HG02981 (cell line): ENCODE data around the gene ATG2B.
A peak's percentile ranks its signal among the peaks of the same experiment; 100 is the strongest.
"Not testable (repeated sequence)": the region's sequence is repeated elsewhere in the genome, so short reads cannot be mapped to it uniquely, and the experiment has no call there.

Experiments
- ATAC-seq: cut with Tn5 transposase; IDR thresholded peaks from one replicate; pipeline ENCODE4 v1.9.1; 2021; ENCODE audit warnings: mild to moderate bottlenecking, moderate library complexity; ENCODE audit not compliant: unreplicated experiment

ATG2B gene

DNA sequence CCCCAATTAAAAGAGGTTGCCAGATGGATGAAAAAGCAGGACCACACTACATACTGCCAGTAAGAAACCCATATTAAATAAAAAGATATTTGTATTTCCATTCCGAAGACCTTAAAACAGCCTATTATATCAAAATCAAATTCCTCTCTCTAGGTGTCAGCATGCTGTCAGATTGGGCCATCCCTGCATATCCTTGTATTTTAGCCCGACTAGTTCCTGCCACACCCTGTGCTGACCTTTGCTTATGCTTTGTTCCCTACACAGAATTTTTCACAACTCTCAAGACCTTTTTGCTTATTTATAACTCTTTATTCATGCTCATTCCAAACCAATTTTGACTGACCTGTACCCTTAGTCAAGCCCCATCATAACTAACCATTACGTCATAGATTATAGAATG, 13.0 kb upstream of the ATG2B start:
- no peak for ATAC-seq

DNA sequence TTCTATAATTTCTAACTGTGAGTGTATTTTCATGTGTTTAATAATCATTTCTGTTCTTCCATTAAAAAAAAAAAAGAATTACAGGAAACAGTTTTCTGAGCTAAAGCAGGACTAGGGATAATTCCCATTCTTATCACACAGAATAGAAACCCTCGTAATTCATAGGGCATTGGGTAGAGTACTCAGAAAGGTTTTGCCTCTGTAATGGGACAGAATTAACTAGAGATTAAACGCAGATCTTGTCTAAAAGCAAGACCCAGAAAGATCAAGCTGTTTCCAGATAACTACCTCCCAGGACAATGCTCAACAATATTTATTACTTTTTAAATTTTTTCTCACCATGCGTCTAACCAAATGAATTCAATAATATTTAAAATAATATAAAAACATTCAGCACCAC, 10.4 kb upstream of the ATG2B start:
- ATAC-seq, result no peak

DNA sequence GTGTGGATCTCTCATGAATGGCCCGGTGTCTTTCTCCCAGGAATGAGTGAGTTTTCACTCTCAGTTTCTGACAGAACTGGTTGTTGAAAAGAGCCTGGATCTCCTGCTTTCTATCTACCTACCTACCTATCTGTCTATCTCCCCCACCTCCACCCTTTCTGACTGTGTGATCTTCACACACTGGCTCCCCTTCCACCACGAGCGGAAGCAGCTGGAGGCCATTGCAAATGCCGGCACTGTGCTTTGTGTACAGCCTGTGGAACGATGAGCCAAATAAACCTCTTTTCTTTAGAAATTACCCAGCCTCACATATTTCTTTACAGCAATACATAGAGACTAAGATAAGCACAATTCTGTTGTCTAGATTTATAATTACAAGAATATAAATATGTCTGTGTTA, 7.4 kb upstream of the ATG2B start:
- ATAC-seq, result no peak

DNA sequence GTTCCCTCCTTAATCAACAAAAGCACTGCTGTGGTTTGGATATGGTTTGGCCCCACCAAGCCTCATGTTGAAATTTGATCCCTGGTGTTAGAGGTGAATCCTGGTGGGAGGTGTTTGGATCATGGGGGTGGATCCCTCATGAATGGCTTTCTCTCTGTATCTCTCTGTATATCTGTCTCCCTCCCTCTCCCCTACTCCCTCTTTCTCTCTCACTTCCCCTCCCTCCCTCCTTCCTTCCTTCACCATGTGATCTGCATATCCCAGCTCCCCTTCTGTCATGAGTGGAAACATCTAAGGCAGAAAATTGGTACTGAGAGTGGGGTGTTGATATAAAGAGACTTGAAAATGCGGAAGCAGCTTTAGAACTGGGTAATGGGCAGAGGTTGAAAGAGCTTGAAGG, 5.4 kb upstream of the ATG2B start:
- ATAC-seq, result no peak

DNA sequence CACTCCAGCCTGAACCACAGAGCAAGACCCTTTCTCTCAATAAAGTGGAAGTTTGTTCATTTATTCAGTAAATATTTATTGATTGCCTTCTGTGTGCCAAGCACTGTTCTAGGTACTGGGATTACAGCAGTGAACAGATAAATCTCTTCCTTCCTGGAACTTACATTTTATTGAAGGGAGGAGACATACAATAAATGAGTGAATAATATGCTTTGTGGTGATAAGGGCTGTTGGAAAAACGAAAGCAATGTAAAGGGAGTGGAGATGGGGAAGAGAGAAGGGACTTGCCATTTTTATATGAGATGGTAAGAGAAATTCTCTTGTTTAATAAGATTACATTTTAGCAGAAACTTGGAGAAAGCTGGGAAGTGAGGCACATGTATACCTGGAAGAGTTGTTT, 1.8 kb upstream of the ATG2B start:
- ATAC-seq, result no peak

DNA sequence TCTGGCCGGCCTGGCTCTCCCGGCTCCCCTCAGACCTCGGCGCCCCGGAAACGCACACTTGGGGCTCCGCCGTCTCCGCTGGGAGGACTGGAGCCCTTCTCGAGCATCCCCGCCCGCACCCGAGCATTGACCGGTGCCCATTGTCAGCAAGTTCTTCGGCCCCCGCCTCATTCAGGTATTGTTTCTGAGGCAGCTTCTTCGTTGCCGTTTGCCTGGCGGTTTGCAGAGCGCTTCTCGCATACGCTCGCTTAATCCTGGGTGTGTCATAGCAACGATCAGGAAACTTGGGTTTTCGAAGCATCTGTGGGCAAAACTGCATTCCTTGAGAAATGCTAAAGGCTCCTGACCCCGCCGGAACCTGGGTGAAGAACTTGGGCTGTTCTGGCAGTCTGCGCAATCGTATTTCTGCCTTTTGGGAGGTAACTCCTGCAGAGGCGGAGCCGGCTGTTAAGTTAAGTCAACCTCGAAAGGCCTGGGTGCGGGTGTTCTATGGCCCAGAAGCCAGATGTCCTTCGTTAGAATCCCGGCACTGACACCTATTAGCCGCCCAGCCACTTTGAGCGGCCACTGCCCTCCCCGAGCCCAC, 703 bp upstream of the ATG2B start:
- ATAC-seq, result peak; percentile 20

DNA sequence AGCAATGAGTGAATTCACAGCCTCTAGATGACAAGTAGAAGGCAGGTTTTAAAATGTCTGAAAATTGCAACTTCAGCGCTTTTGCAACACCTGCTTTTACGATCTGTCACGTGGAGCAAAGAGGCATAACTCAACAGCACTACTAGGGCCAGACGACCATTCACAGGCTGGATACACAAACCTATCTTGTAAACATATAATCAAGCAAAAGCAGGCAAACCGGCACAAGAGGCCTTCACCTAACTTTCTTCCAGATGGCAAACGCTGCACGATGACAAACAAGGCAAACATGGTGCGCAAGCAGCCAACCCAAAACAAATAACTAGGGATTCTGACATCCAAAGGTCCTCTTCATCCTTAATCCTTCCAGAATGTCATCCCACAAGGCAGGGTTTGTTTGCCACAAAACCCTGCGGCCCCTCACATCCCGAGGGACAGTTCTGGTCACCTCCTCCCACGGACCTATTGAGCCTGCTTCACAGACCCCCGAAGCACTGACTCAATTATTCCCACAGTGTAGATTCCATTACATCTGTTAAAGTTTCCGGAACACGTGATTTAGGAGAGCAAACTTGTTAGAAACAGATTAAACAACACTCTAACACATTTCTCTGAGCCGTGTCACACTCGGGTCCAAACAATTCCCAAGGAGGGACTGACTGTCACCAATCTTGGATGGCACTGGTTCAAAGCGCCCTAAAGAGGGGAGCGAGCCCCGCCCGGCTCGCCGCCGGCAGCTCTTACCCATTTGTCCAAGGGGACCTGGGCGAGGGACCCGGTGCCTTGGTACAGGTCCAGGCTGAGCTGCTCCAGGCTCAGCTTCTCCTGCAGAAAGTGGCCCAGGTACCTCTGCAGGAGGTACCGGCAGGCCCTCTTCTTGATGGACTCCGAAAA, 823 bp downstream of the ATG2B start:
- no peak for ATAC-seq

DNA sequence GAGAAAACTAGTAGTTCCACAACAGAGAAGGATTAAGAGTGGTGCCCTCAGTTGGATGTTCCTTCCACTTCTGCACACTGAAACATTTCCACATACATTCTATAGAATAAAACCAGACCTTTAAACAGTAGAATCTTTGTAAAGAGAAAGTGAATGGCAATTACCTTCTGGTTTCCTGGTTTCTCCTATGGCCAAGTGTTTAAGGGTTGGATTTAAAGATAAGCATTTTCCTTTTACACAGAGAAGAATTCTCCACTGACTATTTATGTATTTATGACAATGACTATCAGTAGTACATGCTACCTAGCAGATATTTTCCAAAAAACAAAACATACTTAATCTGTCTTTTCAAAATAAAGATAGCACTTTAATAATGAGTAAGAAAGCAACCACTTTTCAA, 3.2 kb downstream of the ATG2B start:
- ATAC-seq, result no peak

DNA sequence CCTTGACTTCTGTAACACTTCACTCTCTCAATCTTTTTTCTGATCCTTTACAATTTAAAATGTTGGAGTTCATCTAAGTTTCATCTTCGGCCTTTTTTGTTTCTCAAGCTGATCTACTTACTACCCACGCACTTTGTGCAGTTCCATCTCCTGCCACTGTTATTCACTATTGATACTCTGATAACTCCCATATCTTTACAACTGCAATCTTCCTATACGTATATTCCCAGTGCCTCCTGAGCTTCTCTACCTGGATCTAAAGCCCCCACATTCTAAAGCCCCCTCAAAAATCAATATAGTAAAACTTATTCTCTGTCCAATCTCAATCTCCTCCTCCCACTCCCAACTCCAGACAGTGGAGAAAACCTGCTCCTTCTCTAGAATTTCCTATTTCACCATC, 5.9 kb downstream of the ATG2B start:
- no peak for ATAC-seq

DNA sequence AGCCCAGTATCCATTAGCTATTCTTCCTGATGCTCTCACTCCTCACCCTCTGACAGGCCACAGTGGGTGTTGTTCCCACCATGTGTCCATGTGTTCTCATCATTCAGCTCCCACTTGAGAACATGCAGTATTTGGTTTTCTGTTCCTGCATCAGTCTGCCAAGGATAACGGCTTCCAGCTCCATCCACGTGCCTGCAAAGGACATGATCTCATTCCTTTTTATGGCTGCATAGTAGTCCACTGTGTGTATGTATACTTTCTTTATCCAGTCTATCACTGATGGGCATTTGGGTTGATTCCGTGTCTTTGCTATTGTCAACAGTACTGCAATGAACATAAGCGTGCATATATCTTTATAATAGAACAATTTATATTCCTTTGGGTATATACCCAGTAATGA, 8.9 kb downstream of the ATG2B start:
- no peak for ATAC-seq

DNA sequence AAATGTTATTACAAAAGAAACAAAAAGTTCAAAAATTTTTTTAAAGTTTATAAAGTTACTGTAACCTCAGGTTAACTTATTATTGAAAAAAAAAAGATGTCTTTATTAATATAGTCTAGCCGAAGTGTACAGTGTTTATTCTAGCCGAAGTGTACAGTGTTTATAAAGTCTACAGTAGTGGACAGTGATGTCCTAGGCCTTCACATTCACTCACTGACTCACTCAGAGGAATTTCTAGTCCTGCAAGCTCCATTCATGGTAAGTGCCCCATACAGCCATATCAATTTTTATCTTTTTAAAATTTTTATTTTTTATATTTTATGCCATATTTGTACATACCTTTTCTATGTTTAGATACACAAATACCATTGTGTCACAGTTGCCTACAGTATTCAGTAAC, 10.4 kb downstream of the ATG2B start:
- ATAC-seq, result no peak

DNA sequence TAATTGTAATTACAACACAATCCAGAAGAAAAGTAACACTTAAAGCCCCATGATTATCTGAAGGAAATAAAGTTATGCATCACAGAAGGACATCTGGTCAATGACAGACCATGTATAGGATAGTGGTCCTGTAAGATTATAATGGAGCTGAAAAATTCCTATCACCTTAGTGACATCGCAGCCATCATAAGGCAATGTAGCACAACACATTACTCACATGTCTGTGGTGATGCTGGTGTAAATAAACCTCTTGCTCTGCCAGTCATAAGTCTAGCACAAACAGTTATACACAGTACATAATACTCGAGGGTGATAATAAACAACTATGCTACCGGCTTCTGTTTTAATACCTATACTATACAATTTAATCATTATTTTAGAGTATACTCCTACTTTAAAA, 11.2 kb downstream of the ATG2B start:
- ATAC-seq, result no peak

DNA sequence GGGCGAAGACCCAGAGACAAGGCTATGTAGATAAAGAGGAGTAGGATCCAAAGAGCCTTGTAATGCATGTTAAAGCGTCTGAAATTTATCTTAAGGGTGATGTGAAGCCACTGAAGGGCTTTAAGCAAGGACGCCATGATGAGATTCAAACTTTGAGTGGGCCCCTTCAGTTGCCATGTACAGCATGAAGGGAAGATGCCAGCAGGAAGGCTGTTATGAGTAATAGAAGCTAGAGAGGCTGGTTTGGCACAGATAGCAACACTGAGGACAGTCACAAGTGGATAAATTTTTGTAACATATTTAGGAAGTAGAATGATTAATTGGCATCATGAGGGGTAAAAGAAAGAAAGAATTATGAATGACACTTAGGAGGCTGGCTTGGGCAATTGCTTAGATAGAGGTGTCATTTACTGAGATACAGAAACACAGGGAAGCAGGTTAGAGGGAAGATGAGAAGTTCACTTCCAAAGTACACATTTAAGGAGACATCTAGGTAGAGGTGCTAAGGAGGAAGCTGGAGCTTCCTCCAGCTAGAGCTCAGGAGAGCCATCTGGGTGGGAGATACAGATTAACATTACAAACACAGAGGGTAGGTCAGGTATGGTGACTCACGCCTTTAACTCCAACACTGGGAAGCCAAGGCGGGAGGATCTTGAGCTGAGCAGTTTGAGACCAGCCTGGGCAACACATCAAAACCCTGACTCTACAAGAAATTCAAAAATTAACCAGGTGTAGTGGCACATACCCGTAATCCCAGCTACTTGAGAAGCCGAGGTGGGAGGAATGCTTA, 13.7 kb downstream of the ATG2B start:
- no peak for ATAC-seq

DNA sequence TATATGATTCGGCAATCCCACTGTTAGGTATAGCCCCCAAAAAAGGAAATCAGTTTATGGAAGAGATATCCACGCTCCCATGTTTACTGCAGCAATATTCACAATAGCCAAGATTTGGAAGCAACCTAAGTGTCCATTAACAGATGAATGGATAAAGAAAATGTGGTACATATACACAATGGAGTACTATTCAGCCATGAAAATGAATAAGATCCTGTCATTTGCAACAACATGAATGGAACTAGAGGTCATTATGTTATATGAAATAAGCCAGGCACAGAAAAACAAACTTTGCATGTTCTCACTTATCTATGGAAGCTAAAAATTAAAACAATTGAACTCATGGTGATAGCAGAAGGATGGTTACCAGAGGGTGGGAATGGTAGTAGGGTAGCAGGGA, 15.2 kb downstream of the ATG2B start:
- ATAC-seq, result not testable (repeated sequence)

DNA sequence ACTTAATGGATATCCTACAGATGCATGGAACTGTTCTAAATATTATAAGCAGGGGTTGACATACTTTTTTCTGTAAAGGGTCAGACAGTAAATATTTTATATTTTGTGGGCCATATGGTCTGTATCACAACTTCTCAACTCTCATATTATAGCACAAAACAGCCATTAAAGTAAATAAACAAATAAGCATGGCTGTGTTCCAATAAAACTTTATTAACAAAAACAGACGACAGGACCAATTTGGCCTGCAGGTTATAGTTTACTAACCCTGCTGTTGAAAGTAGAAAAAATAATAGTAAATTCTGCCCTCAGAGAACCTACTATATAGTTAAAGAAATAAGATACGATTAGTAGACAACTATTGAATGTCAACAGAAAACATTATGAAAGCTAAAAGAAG, 17.5 kb downstream of the ATG2B start:
- no peak for ATAC-seq

DNA sequence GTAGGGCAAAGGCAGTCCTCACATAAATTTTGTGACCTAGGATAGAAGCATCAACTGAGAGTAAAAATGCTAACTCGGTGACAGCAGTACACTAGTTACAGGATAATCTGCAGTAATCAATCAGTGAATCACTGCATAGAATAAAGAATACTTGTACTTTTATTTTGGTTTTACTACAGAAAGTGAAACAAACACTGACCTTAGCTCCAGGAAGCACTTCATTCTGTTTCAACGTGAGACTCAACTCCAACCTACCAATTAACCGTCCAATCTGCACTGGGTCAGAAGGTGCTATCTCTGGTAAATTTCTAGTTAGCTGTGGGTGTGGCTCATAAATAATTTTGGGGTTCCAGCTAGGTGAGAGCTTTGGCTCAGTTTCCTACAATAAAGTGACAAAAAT, 21.8 kb downstream of the ATG2B start:
- ATAC-seq, result no peak

DNA sequence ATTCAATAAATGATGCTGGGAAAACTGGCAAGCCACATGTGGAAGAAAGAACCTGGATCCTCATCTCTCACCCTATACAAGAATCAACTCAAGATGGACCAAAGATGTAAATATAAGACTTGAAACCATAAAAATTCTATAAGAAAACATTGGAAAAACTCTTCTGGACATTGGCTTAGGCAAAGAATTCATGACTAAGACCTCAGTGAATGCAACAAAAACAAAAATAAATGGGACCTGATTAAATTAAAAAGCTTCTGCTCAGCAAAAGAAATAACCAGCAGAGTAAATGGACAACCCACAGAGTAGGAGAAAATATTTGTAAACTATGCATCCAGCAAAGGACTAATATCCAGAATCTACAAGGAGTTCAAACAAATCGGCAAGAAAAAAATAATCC, 24.6 kb downstream of the ATG2B start:
- no peak for ATAC-seq

DNA sequence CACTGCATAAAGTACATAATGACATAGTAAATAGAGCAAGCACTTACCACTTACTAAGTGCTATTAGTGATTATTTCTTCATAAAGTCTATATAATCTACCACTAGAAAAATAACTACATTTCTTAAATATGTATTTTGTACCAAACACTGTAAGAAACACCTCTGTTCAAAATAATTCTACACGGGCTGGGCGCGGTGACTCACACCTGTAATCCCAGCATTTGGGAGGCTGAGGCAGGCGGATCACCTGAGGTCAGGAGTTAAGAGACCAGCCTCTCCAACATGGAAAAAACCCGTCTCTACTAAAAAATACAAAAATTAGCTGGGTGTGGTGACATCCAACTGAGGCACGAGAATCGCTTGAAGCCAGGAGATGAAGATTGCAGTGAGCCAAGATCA, 38.9 kb downstream of the ATG2B start:
- no peak for ATAC-seq

DNA sequence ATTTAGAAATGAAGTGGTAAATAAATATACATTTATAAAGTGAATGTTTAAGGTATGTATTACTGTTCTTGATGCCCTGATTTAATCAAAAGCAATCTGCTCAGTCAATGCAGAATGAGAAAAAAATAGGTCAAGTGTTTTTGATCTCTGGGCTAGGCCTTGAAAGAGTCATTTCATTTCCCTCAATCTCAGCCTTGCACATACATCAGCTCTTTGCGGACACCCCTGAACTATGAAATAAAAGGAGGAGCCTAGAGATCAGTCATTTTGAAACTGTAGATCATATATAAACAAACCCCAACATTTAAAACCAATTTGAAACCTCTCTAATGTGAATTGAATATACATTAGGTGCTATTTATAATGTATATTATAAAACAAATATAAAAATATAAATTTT, 42.5 kb downstream of the ATG2B start:
- no peak for ATAC-seq

DNA sequence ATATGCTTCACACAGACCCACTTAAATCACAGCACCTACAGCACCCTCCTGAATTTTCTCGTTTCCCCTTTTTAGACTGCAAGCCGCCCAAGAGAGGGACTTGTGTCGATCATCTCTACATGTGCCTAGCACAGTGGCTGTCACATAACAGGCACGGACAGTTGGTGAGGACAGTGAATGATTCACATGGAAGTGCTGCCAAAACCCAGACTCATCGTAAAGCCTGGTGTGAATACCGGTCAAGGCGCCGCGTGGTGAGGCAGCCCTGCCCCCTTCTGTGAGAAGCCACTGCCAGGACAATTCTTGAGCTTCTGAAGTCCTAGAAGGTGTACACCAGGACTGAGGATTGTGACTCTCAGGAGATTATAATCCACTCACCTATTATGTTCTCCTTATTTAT, 44.3 kb downstream of the ATG2B start:
- no peak for ATAC-seq

DNA sequence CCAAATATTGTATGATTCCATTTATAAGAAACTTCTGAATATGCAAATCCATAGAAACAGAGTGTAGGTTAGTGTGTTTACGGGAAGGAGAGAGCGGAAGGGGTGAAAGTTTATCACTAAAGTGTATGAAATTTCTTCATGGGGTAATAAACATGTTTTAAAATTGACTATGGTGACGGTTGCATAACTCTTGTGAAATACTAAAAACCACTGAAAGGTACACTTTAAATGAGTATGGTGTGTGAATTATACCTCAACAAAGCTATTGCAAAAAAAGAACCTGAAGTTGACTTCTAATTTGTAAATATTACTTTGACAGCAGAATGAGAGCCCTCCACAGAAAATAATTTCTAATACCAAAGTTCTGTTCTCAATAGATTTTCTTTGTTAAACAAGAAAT, 47.1 kb downstream of the ATG2B start:
- no peak for ATAC-seq

DNA sequence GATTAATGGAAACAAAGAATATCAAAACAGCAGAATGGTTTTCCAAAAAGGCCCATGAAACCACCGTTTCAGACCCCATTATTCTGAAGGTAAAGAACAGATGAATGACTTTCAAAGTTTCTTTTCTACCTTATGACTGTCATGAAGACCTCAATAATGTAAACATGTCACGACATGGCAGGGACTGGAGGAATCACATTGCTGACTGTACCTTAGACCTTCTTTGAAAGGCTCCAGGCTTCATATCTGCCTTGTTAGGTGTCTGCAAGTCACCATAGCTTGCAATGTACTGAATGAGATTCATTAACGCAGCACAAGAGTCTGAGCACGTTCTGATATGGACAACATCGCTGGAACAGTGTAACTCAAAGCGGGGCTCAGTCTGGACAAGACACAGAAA, 52.2 kb downstream of the ATG2B start:
- ATAC-seq, result no peak
